NCI-H2227 treated with DMSO at 0.1 percent for 48 hours (cell line): ENCODE data around the gene STX19.

Experiments used
- DNase-seq: peaks from one replicate; lab custom pipeline; 2025; lab: John Stamatoyannopoulos, UW

Gene STX19

GRCh38 chr3:94026623-94027022, 1.8 kb downstream of the STX19 start:
- no peak for DNase-seq

- no peak for DNase-seq
Measured at GRCh38 chr3:94024385-94024784, 4.0 kb downstream of the STX19 start.

GRCh38 chr3:94020293-94020692, 8.1 kb downstream of the STX19 start:
- DNase-seq, result no peak

DNA sequence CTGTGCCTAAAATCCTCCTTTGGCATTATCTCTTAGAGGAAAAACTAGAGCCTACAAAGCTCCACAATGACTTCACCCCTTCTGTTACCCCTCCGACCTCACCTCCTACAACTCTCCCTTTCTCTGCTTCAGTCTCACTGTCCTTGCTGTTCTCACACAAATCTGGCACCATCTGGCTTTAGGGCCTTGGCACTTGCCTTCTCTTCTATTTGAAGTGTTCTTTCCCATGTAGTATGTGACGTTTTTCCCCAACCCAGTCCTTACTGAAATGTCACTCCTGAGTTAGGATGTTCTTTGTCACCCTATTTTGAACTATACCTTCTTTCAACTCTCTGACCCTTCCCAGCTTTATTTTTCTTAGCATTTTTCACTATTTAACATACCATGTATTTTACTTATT, 8.7 kb downstream of the STX19 start:
- no peak for DNase-seq

DNA sequence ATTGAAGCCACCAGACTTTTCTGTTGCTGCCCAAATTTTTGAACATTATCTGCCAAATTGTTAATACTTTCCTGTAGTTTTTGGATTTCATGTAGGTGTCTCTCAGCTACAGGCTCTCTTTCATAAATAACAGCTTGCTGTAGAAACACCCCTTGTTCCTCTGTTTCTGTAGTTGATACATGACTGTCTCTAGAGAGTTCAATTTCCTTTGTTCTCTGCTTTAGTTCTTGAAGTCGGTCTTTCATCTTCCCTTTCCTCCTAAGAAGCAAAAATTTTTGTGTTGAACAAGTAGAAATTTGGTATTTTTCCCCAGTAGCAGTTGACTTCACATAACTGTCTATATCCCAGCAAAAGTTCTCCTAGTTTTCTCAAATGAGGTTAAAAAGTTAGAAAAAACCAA, 13.4 kb downstream of the STX19 start:
- no peak for DNase-seq

DNA sequence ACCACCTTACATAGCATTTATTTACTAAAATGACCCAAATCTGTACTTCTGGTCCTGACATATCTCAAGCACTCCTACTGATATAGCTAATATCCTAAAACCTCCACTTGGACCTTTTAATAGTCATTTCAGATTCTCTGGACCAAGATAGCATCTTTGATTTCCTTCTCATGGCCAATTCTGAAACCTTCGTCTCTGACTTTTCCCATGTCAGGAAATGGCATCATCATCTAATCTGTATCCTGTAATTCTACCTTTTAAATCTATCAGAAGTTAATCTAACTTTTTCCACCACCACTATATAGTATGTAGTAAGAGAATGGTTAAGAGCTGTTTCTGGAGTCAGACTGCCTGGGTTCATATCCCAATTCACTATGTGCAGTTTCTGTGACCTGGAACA, 16.2 kb downstream of the STX19 start:
- no peak for DNase-seq

- no peak for DNase-seq
Measured at GRCh38 chr3:94011233-94011711, 17.1 kb downstream of the STX19 start.

DNA sequence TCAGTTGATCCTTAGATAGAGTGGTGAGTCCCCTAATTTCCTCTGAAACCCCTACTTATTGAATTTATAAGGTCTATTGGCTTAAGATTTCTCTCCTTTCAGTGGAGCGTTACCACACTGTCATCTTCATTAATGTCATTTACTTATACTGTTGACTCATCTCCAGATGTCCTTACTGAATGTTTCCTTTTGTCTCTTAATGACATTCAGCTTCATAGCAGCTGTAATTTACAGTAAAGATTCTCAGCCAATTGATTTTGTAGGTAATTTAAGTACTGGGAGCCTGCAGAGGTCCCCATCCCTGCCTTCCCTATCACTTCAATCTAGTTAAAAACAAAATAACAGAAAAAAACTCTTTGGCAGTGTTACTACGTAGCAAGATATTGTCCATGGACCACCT, 18.8 kb downstream of the STX19 start:
- no peak for DNase-seq

DNA sequence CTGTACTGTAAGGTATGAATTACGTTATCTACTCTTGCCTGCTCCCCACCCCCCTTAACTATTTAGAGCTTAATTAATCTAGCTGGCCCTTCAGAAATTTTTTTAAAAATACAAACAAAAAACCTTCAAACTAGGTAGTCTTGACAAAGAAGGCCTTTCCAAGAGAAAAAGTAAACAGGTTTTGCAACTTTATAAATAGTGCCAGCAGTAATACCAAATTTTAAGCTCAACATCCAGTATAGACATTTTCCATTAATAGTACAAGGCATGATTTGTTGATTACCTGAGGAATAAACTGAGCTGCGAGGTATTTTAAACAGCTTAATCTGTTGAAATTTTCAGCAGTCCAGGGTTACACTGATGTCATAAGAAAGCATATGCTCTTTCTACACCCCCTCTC, 20.1 kb downstream of the STX19 start:
- DNase-seq, result no peak

GRCh38 chr3:94004301-94004910, 24.0 kb downstream of the STX19 start:
- peak; percentile 18 for DNase-seq

DNA sequence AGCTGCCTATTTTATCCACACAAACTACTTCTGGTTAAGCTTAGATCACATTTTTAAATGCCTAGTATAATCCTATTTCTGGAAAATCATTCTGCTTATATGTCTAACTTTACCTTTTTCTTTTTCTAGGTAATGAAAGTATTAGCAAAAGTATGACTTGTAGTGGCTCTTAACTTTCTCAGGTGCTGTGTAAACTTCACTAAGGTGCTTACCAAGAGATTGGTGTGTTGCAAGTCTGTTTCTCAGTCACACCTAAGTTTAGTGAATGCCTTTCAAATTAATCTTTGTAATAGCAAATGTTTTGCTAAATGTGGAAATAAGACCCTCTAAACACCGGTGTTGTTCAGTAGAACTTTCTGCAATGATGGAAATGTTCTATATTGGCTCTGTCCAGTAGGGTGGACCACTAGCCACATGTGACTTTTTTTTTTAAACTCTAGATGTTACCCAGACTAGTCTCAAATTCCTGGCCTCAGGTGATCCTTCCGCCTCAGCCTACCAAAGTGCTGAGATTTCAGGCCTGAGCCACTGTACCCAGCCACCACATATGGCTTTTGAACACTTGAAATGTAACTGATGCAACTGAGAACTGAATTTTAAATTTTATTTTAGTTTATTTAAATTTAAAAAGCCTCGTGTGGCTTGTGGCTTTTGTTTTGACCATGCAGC, 26.4 kb downstream of the STX19 start:
- DNase-seq, result no peak

DNA sequence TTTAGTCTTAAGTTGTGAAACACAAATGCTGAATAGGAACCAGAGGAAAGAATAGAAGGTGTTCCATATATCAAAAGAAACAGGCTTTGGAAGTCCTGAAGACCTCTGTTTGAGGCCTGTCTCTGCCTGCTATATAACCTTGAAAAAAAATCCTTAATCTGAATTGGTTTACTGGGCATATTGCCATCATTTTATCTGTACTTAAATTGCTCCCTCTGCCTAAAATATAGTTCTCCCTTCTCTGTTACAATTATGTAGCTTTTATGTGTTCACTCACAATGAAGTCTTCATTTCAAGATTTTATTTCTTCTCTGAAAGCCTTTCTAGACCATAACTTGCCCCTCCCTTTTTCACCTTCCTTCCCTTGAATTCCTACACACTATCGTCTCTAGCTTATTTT, 27.2 kb downstream of the STX19 start:
- DNase-seq, result no peak

DNA sequence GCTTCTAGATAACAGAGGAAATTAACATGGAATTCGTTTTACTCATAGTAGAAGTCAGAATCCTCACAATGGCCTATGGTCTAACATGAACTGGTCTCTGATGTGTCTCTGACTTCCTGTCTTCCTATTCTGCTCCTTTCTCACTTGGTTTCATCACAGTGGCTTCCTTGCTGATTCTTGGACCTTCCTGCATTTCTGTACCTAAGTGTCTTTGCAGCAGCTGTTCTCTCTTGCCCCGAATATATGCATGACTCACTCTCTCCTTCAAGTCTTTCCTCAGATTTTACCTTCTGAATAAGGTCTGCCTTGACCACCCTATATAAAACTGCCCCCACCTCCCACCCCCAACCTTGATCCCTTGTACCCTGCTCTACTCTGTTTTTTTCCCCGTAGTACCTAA, 34.3 kb downstream of the STX19 start:
- DNase-seq, result no peak

GRCh38 chr3:93992207-93992606, 36.2 kb downstream of the STX19 start:
- no peak for DNase-seq

- DNase-seq, result no peak
Measured at GRCh38 chr3:93991631-93992030, 36.8 kb downstream of the STX19 start.

GRCh38 chr3:93989241-93989640, 39.2 kb downstream of the STX19 start:
- DNase-seq, result no peak

GRCh38 chr3:93988764-93989163, 39.6 kb downstream of the STX19 start:
- no peak for DNase-seq

GRCh38 chr3:93988283-93988682, 40.1 kb downstream of the STX19 start:
- DNase-seq, result no peak

GRCh38 chr3:93984618-93985017, 43.8 kb downstream of the STX19 start:
- no peak for DNase-seq

DNA sequence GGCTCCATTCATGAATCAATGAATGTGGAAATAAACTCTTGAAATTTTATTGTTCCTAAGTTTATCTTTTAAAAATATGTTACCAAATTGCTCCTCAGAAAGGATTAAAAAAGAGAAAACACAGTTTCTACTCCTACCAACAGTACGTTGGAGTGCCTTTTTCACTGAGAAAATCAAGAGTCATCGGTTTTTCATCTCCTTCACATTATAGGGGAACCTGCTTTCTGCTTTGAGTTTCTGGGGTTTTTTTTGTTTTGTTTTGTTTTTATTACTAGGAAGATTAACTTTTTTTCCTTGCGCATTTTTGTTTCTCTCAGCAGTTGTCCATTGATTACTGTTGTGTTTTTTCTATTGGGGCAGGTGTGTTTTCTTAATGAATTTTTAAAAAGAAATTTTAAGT, 45.0 kb downstream of the STX19 start:
- DNase-seq, result no peak

- no peak for DNase-seq
Measured at GRCh38 chr3:93981649-93982048, 46.7 kb downstream of the STX19 start.

DNA sequence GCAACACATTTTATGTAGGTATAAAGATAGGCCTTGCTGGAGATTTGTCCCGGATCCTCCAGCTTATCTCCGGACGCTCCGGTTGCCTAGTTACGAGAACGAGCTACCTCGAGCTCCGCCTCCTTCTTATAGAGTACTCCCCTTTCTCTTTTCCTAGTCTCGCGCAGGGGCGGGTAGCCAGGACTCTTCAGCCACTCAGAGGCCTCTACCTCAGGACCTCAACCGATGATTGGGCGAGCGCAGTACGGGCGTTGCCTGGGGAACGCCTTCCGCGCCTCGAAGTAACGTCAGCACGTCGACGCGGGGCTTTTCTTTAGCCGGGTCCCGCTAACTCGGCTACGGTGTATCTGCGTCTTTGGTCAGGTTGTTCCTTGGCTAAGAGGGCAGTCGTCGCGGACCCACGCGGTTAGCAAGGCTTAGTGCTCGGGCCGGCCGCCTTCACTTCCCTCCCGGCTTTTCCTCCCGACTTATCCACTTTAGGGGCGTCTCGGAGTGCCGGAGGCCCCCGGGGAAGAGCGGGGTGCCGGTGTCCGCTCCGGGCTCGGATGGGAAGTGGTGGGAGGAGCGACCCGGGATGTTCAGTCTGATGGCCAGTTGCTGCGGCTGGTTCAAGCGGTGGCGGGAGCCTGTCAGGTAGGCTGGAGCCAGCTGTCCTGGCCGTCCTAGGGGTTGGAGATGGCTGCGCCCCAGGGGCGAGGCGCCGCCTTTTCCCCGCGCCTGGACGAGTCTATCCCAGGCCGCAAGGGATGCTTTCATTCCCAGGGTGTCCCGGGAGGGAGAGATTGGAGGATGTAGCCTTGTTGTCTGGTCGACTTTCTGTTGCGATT, 48.3 kb downstream of the STX19 start, which contains the start of gene ARL13B:
Gene ARL13B, plus strand, starts transcription at position 306 of the 827 bp plus-strand sequence. Its CDS starts 269 bp downstream, at position 575.
- peak; percentile 92 for DNase-seq
